PC-9 (cell line): ENCODE data around the gene LIPM. TPM values are rescaled to one million over a fixed set of nuclear protein-coding genes. Genes with fewer than 3 reads are reported as not detected.

Experiments
- BruUV-seq: library from RNA; stranded (reverse); fragments of 400-500 nt; replicated peaks from 2 replicates; lab custom pipeline; 2021; lab: Mats Ljungman, UMichigan
- CTCF ChIA-PET: fragments of 300-600 bp; sonication (Branson Sonifier 250); formaldehyde crosslinking; loops from one replicate; lab custom pipeline; 2022; ENCODE audit warnings: antibody characterized with exemption; lab: Charles Lee
- POLR2A ChIA-PET: fragments of 300-600 bp; sonication (Branson Sonifier 250); formaldehyde crosslinking; loops from one replicate; lab custom pipeline; 2022; ENCODE audit warnings: antibody characterized with exemption; ENCODE audit not compliant: unreplicated experiment; lab: Charles Lee
- DNase-seq, 2 experiments: peaks; one replicate each; pipeline versions ENCODE4 v3.0.0 to v3.0.0-alpha.2; 2015 to 2022; ENCODE audit warnings: mixed read lengths in 1 of 2
- H2AFZ ChIP-seq: fragments of 200-600 bp; sonication (generic); 2 replicates; pipeline ENCODE4 v1.8.1; 2017; ENCODE audit warnings: antibody characterized with exemption
- H3F3A ChIP-seq: fragments of 200-600 bp; sonication (generic); 2 replicates; pipeline ENCODE4 v1.8.1; 2017; ENCODE audit warnings: antibody characterized with exemption, mild to moderate bottlenecking, low read depth; ENCODE audit not compliant: insufficient read depth
- H3K27ac ChIP-seq: fragments of 200-600 bp; sonication (generic); 2 replicates; pipeline ENCODE4 v1.6.1; 2016; ENCODE audit warnings: mixed run types
- H3K27me3 ChIP-seq: fragments of 200-600 bp; sonication (generic); 2 replicates; pipeline ENCODE4 v1.6.1; 2016; ENCODE audit warnings: low read depth, mixed run types; ENCODE audit not compliant: insufficient read depth
- H3K36me3 ChIP-seq: fragments of 200-600 bp; sonication (generic); 2 replicates; pipeline ENCODE4 v1.6.1; 2016; ENCODE audit warnings: low read depth, mixed run types
- H3K4me1 ChIP-seq: fragments of 200-600 bp; sonication (generic); replicated peaks from 2 replicates; pipeline ENCODE4 v1.6.1; 2016; ENCODE audit warnings: mixed run types; ENCODE audit not compliant: insufficient read depth
- H3K4me2 ChIP-seq: fragments of 200-600 bp; sonication (generic); 2 replicates; pipeline ENCODE4 v1.6.1; 2017; ENCODE audit warnings: mixed run types
- H3K4me3 ChIP-seq: fragments of 200-600 bp; sonication (generic); 2 replicates; pipeline ENCODE4 v1.6.1; 2016; ENCODE audit warnings: mixed run types
- H3K79me2 ChIP-seq: fragments of 200-600 bp; sonication (generic); 2 replicates; pipeline ENCODE4 v1.6.1; 2017; ENCODE audit warnings: low read depth, mixed run types
- H3K9me2 ChIP-seq: fragments of 200-600 bp; sonication (generic); 2 replicates; pipeline ENCODE4 v1.8.1; 2017; ENCODE audit warnings: mild to moderate bottlenecking; ENCODE audit not compliant: insufficient read depth
- H3K9me3 ChIP-seq: fragments of 200-600 bp; sonication (generic); 2 replicates; pipeline ENCODE4 v1.8.1; 2016; ENCODE audit warnings: low read depth; ENCODE audit not compliant: insufficient read depth
- H4K20me1 ChIP-seq: fragments of 200-600 bp; sonication (generic); 2 replicates; pipeline ENCODE4 v1.8.1; 2017; ENCODE audit not compliant: insufficient read depth
- EZH2 ChIP-seq: fragments of 200-600 bp; sonication (generic); IDR thresholded peaks from 2 replicates; pipeline ENCODE4 v1.8.0; 2017; ENCODE audit warnings: antibody characterized with exemption, low read depth
- intact Hi-C: fragments of 100-400 bp; cut with micrococcal nuclease; formaldehyde crosslinking; loops from one replicate; pipeline ENCODE4 v1.10.0; 2022; ENCODE audit not compliant: unreplicated experiment
- total RNA-seq: library from RNA; stranded (reverse); gene quantifications from 2 replicates; pipeline ENCODE4 v1.2.3, GENCODE V29; 2021
- TF ChIP-seq, protein P1 (sequence below): fragments of 200-600 bp; sonication (generic); conservative IDR thresholded peaks from 2 replicates; pipeline ENCODE4 v1.6.1; 2017; ENCODE audit warnings: mixed run types, antibody characterized with exemption, mild to moderate bottlenecking, moderate library complexity

The LIPM gene
- total RNA-seq, 1 experiment from 2014 or later = not detected

GRCh38 chr10:88850712-88851111 lies 48.2 kb downstream of the LIPM start:
- Histone ChIP-seq H3K79me2 (peaks cover 35% of the 10 kb centered on the region), H3K36me3 (no peaks in the 10 kb centered on the region)
- intact Hi-C loops = loop anchor here (2.0 kb wide), 2 partner anchors 16 to 30 kb away; partner anchors contain the start of gene STAMBPL1

DNA sequence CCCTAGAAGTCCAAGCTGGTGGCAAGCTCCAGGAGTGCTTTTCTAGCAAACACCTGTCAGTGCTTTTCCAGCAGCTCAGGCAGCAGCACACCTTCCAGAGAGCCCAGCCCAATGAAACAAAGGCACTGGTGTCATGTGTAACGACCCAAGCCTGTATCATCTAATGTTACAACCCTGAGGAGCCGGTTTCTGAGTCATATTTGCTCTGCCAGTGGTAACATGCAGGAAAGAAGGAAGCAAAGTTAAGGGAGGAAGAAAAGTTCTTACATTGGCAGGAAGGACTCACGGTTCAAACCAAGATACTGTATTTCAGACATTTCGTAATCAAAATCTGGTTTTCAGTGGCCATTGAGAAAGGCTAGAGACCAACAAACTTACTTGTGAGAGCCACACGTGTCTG lies 49.2 kb downstream of the LIPM start, which contains the start of gene ANKRD22:
TSS of gene ANKRD22 (minus strand) at position 139 of the 400 bp plus-strand sequence. CDS start 237 bp downstream, outside the sequence.
- ChIA-PET POLR2A (interaction anchor here (0.5 kb wide), 1 partner anchor 204 kb away, joined by 5 read pairs; no protein-coding TSS in a partner anchor), CTCF (no interaction called here)
- H3K4me1 ChIP-seq = peaks cover 52% of the 10 kb centered on the region
- peak within 1 kb of the TSS; percentile 51 for H3K4me3 ChIP-seq
- no peaks in the 10 kb centered on the region for H3K36me3 ChIP-seq
- H3F3A ChIP-seq = peaks cover 29% of the 10 kb centered on the region; the same call in 1 of the 2 replicates
- no peaks in the 10 kb centered on the region for H3K9me2 ChIP-seq
- intact Hi-C loops = loop anchor here (2.0 kb wide), 2 partner anchors 15 to 29 kb away; partner anchors contain the start of gene STAMBPL1
- TF ChIP-seq, protein P1, sequence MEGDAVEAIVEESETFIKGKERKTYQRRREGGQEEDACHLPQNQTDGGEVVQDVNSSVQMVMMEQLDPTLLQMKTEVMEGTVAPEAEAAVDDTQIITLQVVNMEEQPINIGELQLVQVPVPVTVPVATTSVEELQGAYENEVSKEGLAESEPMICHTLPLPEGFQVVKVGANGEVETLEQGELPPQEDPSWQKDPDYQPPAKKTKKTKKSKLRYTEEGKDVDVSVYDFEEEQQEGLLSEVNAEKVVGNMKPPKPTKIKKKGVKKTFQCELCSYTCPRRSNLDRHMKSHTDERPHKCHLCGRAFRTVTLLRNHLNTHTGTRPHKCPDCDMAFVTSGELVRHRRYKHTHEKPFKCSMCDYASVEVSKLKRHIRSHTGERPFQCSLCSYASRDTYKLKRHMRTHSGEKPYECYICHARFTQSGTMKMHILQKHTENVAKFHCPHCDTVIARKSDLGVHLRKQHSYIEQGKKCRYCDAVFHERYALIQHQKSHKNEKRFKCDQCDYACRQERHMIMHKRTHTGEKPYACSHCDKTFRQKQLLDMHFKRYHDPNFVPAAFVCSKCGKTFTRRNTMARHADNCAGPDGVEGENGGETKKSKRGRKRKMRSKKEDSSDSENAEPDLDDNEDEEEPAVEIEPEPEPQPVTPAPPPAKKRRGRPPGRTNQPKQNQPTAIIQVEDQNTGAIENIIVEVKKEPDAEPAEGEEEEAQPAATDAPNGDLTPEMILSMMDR = no peak
- no peak for TF ChIP-seq EZH2
- H3K79me2 ChIP-seq = peaks cover 26% of the 10 kb centered on the region
- 0 out of 2 replicates have a peak within 1 kb of the TSS, but pooled peaks have one; percentile 29 for H2AFZ ChIP-seq
- peak within 1 kb of the TSS; percentile 90 for H3K27ac ChIP-seq
- H3K27me3 ChIP-seq = no peaks in the 10 kb centered on the region
- H4K20me1 ChIP-seq = no peaks in the 10 kb centered on the region
- BruUV-seq = no TSS peak
- DNase-seq = peak; percentile 76 to 98
- H3K4me2 ChIP-seq = peak within 1 kb of the TSS; percentile 92
- H3K9me3 ChIP-seq = peaks cover 6% of the 10 kb centered on the region; the same call in 1 of the 2 replicates

More at GRCh38 chr10:88850712-88851111, 48.2 kb downstream of the LIPM start:
- Histone ChIP-seq H3K4me3 (peak overlapping the region; percentile 51), H2AFZ (0 out of 2 replicates have a peak overlapping the region, but pooled peaks have one; percentile 23), H3K4me2 (peak overlapping the region; percentile 92), H3K9me3 (peaks cover 6% of the 10 kb centered on the region; the same call in 1 of the 2 replicates), H3K27me3 (no peaks in the 10 kb centered on the region), H4K20me1 (no peaks in the 10 kb centered on the region), H3K4me1 (peaks cover 52% of the 10 kb centered on the region), H3K27ac (peak overlapping the region; percentile 90), H3K9me2 (no peaks in the 10 kb centered on the region), H3F3A (peaks cover 29% of the 10 kb centered on the region; the same call in 1 of the 2 replicates)
- CTCF ChIA-PET = no interaction called here
- POLR2A ChIA-PET = no interaction called here
- BruUV-seq = no TSS peak
- TF ChIP-seq, protein P1 = no peak
- peak in 1 of 2 experiments; percentile 53 for DNase-seq

DNA sequence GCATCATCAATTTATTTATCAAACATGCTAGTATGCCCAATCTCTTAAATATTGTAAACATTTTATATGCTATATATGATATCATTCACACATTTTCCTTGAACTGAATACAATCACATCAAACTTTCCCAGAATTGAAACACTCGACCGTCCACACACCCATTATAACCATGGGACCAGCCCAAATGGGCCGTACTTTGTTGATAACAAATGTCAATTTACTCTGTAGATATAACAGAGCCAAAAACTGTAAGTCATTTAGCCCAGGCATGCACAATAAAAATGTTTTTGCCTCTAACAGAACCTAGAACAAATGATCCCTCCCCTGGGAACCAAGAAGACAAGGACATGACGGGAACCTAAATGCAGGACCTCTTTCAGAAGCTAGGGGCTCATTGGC lies 49.8 kb downstream of the LIPM start:
- ChIA-PET CTCF (no interaction called here), POLR2A (no interaction called here)
- Histone ChIP-seq H3K4me2 (peak overlapping the region; percentile 92), H3K9me3 (peaks cover 6% of the 10 kb centered on the region; the same call in 1 of the 2 replicates), H3K9me2 (no peaks in the 10 kb centered on the region), H3K4me1 (peaks cover 52% of the 10 kb centered on the region), H3F3A (peaks cover 29% of the 10 kb centered on the region; the same call in 1 of the 2 replicates), H3K27ac (peak overlapping the region; percentile 90), H3K4me3 (no peak overlapping the region), H4K20me1 (no peaks in the 10 kb centered on the region), H3K79me2 (peaks cover 21% of the 10 kb centered on the region), H2AFZ (0 out of 2 replicates have a peak overlapping the region, but pooled peaks have one; percentile 29), H3K36me3 (no peaks in the 10 kb centered on the region), H3K27me3 (no peaks in the 10 kb centered on the region)
- intact Hi-C loops = no loop called here
- DNase-seq = no peak
- TF ChIP-seq, protein P1 = no peak
- no peak for TF ChIP-seq EZH2
- no TSS peak for BruUV-seq
